Suprapubic skin (tissue), 3 donors: ENCODE results near the gene IL34.

Experiments
- EP300 ChIP-seq: sonication (generic); formaldehyde crosslinking; IDR thresholded peaks from one replicate; pipeline ENCODE4 v1.6.1; 2017; ENCODE audit warnings: antibody characterized with exemption
- POLR2A ChIP-seq, 2 donors: fragments of 450-650 bp; IDR thresholded peaks; one replicate each; pipeline ENCODE4 v1.6.1; 2017; ENCODE audit warnings: antibody characterized with exemption in 2 of 2, mild to moderate bottlenecking in 2 of 2, moderate library complexity in 2 of 2
- TF ChIP-seq, protein P1 (sequence below), 2 donors: fragments of 200-600 bp in 1 of 2; fragments of 450-650 bp in 1 of 2; sonication (generic) in 1 of 2; IDR thresholded peaks; one replicate each; pipeline ENCODE4 v1.5.1; 2016 to 2019; ENCODE audit warnings: antibody characterized with exemption in 2 of 2, mild to moderate bottlenecking in 1 of 2, moderate library complexity in 1 of 2

DNA sequence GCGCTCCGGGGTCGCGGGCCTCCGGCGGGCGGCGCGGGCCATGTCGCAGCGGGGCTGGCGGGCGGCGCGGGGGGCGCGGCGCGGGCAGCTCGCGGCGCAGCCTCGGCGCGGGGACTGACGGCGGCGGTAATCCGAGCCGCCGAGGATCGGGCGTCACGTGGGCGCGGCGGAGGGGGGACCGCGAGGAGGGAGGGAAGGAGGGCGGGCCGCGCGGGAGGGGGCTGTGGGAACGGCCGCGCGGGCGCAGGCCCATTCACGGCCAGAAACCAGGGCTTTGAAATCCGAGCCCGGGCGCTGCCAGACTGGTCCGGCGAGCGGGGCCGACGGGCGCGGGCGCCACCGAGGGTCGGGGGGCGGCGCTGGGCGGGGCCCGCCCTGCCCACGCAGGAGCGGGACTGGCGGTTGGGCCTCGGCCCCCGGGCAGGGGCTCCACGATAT, 39.6 kb downstream of the IL34 start, which contains the start of gene MTSS2:
- TF ChIP-seq, protein P1, sequence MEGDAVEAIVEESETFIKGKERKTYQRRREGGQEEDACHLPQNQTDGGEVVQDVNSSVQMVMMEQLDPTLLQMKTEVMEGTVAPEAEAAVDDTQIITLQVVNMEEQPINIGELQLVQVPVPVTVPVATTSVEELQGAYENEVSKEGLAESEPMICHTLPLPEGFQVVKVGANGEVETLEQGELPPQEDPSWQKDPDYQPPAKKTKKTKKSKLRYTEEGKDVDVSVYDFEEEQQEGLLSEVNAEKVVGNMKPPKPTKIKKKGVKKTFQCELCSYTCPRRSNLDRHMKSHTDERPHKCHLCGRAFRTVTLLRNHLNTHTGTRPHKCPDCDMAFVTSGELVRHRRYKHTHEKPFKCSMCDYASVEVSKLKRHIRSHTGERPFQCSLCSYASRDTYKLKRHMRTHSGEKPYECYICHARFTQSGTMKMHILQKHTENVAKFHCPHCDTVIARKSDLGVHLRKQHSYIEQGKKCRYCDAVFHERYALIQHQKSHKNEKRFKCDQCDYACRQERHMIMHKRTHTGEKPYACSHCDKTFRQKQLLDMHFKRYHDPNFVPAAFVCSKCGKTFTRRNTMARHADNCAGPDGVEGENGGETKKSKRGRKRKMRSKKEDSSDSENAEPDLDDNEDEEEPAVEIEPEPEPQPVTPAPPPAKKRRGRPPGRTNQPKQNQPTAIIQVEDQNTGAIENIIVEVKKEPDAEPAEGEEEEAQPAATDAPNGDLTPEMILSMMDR (IDR thresholded peaks at IDR 0.05): peak in 1 of 2 donors; percentile 1
- TF ChIP-seq EP300 (no peak), POLR2A (IDR thresholded peaks at IDR 0.05) (peak in 1 of 2 donors; percentile 11)
